RPMI7951 (cell line): ENCODE measurements around the gene MORN4. TPM values are rescaled to one million over a fixed set of nuclear protein-coding genes. Genes with fewer than 3 reads are reported as not detected.
A peak's percentile ranks its signal among the peaks of the same experiment; 100 is the strongest.

Experiments used
- DNase-seq: peaks from one replicate; pipeline ENCODE4 v3.0.0-alpha.2; 2012; ENCODE audit warnings: low read depth
- total RNA-seq: library from RNA; depleted of rRNA; stranded (reverse); fragments of >200 nt; shearing (Covaris generic); gene quantifications from 2 replicates; pipeline ENCODE4 v1.2.3, GENCODE V29; 2014; rRNA removed

MORN4 gene
- total RNA-seq, 1 experiment from 2014 or later, result 3.7 TPM

DNA sequence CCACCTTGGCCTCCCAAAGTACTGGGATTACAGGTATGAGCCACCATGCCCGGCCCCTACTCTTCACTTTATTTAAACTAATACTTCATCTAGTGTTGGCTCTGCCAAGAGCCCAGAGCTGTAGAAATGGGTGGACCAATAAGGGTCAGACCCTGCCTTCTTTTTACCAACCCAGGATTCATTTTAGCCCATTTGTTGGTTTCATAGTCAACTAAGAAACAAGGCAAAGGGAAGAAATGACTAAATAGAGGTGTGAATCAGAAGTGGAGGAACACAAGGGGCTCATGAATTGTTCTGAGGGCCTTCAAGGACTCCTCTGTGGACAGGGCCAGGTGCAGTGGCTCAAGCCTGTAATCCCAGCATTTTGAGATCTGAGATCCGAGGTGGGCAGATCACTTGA, 59.6 kb downstream of the MORN4 start:
- no peak for DNase-seq

DNA sequence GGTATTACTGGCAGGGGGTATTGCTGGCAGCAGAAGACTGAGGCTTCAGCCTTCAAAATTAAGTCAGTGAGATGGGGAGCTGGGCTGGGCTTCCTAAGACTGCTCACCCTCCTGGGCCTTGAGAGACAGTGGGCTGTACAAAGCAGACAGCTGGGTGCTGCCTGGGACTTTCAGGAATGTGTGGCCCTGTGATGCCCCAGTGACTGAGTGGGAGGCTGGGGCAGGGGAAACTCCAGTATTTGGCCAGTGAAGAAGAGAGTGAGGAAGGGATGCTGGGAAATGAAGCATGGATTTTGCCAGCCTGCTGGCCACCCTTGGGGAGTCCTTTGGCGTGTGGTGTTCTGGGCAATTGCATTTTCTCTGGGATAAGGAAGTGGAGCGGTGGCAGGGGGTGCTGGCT, 60.3 kb downstream of the MORN4 start:
- no peak for DNase-seq

DNA sequence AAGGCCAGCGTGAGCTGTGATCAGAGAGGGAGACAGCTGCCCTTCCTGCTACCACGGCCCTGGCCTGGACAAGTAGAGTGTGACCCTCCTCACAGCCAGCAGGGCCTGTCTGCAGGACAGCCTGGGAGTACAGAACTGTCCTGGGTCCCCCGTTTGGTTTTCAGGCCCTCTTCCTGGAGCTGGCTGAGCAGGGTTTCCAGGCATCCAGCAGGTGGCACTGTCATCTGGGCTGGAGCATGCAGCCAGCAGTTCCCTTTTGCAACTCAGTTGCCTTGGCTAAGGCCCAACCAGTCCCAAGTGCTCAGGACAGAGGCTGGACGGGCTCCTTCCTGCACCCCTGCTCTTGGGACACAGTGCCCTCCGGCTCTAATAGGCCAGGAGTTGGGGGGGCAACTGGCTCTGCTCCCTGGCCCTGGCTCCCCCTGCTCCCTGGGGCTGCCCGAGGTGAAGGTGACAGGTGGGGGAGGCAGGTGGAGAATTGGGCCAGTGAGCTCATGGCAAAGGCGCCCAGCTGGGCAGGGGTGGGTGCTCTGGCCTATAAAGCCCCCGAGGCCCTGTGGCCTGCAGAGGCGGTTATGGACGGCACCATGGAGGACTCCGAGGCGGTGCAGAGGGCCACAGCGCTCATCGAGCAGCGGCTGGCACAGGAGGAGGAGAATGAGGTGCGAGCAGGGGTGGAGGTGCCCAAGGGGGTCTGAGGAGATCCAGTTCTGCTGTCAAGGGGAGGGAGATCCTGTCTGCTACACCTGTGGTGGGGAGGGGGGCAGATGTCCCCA, 60.9 kb downstream of the MORN4 start, which contains the start of gene ANKRD2:
ANKRD2 (plus strand) TSS at position 566 of the 776 bp plus-strand sequence; CDS start at position 576, 10 bp downstream.
- peak; percentile 63 for DNase-seq

DNA sequence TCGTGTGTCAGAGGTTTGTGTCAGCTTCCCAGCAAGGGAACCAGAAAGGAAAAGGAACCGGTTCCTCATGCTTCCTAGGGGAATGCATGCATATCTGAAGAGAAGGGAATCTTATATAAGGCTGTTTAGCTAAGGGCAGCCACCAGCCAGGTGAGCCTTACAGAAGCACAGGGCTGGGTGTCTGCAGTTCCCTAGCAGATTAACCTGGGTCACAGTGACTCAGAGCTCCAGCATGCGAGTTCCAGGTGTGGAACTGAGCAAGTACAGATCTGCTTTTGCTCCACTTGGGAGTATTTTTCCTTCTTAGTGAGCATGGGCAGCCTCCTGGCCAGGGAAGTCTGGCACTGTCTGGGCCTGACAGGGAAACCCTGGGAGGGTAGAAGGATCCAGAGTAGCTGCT, 61.7 kb downstream of the MORN4 start:
- DNase-seq, result no peak

DNA sequence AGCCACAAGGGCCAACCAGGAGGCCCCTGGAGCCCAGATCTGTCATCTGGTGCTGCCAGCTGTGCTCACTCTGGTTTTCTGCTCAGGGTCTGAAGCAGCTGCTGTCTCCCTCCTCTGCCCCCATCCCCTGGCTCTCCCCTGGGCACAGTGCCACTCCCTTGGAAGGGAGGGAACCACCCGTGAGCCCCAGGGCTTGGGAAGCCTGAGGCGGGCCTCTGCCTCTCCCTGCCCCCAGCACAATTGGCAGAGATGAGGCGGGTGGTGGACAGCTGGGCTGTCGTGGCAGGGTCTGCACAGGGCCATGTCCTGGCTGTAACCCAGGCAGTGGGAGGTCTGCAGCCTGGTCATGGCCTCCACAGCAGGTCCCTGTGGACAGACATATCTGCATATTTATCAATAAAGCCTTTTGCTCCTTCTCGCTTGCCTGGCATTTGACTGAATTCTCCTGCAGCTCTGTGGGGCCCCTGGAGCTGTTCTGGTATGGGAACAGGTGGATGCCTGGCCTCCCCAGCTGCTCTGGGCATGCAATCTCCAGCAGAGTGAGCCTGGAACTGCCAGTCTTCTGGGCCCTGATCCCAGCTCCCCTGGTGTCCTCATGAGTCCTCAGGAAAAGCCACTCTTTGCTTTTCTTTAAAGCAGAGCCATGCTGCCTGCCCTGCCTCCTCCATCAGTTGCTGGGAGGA, 62.4 kb downstream of the MORN4 start:
- DNase-seq, result no peak

DNA sequence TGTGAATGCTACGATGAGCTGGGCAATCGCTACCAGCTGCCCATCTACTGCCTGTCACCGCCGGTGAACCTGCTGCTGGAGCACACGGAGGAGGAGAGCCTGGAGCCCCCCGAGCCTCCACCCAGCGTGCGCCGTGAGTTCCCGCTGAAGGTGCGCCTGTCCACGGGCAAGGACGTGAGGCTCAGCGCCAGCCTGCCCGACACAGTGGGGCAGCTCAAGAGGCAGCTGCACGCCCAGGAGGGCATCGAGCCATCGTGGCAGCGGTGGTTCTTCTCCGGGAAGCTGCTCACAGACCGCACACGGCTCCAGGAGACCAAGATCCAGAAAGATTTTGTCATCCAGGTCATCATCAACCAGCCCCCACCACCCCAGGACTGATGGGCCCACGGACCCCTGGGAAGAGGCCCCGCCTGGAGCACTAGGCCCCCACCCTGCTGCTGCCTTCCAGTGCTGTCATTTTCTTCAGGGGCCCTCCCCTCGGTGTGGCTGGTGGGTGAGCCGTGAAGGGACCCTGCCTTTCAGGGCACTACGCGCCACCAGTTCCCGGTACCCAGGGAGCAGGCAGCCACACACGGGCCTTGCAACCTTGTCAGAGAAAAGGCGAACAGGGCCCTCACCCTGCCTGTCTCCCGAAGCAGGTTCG, 63.0 kb downstream of the MORN4 start:
- DNase-seq, result no peak

DNA sequence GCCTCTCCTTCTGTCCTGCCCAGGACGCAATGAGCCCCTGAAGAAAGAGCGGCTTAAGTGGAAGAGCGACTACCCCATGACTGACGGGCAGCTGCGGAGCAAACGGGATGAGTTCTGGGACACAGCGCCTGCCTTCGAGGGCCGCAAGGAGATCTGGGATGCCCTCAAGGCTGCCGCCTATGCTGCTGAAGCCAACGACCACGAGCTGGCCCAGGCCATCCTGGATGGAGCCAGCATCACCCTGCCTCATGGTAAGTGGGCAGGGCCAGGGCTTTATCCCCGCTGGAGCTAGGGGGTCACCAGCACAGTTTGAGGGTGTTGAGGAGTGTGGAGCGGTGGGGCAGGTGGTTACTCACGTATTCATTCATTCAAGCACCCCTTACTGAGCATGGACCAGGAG, 65.4 kb downstream of the MORN4 start:
- no peak for DNase-seq

DNA sequence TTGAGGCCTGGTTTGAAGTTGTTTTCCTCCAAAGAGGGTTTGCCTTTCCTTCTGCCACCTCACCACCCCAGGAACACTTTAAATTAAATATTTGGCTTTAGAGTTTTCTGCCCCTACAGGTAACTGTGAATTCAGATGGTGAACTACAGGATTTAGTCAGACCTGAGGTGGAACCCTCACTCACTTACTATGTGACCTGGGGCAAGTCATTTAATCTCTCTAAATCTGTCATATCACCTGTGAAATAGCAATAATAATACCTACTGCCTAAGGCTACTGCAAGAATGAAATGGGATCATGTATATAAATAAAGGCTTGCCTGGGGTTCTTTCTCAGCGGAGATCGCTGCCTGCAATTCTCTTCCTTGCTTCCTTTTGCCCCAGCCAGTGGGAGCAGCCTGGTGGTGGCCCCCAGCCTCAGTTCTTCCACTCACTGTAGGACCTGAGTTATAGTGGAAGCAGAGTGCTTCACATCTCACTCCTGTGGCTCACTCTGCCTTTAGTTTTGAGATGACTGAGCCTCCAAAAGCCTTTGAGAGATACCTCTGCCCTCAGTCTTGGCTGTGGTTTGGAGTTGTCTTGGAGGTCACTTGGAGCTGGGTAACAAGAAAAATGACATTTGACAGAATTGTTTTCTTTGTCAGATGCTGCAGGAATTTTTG, 66.8 kb downstream of the MORN4 start:
- no peak for DNase-seq

DNA sequence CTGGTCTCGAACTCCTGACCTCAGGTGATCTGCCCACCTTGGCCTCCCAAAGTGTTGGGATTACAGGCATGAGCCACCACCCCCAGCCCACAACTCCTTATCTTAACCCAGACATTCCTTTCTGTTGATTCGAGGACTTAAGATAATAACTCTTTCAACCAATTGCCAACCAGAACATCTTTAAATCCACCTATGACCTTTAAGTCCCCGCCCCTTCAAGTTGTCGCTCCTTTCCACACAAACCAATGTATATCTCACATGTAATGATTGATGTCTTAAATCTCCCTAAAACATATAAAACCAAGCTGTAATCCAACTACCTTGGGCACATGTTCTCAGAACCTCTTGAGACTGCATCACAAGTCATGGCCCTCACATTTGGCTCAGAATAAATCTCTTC, 68.5 kb downstream of the MORN4 start:
- no peak for DNase-seq

Other genes with a start within 250 kb of the MORN4 start
- gene RRP12, start 232.2 kb downstream of the MORN4 start, total RNA-seq, result 13.4 and 15.4 TPM in 2 replicates
- gene PGAM1, start 207.3 kb downstream of the MORN4 start, total RNA-seq, result 1,010 and 1,184 TPM in 2 replicates
- gene EXOSC1, start 187.5 kb downstream of the MORN4 start, total RNA-seq, result 55.6 and 61.5 TPM in 2 replicates
- gene ZDHHC16, start 187.3 kb downstream of the MORN4 start, total RNA-seq, result 47.3 and 51.7 TPM in 2 replicates
- 73.9 and 87.0 TPM in 2 replicates for gene MMS19, start 135.1 kb downstream of the MORN4 start, total RNA-seq
- 16.8 and 18.5 TPM in 2 replicates for gene UBTD1, start 134.6 kb downstream of the MORN4 start, total RNA-seq
- gene ANKRD2, start 60.7 kb downstream of the MORN4 start, total RNA-seq, result not detected in 2 replicates
- gene HOGA1, start 49.1 kb downstream of the MORN4 start, total RNA-seq, result 0.24 and 0.78 TPM in 2 replicates
- gene C10orf62, start 43.8 kb downstream of the MORN4 start, total RNA-seq, result 0.10 TPM in 1 of 2 replicates, not detected in the other
- 10.4 and 10.6 TPM in 2 replicates for gene PI4K2A, start 7.2 kb upstream of the MORN4 start, total RNA-seq
- gene AVPI1, start 53.7 kb upstream of the MORN4 start, total RNA-seq, result 7.6 and 13.2 TPM in 2 replicates
- 29.0 and 41.7 TPM in 2 replicates for gene MARVELD1, start 80.2 kb upstream of the MORN4 start, total RNA-seq
- 7.0 and 10.3 TPM in 2 replicates for gene ZFYVE27, start 103.6 kb upstream of the MORN4 start, total RNA-seq
- gene SFRP5, start 138.5 kb upstream of the MORN4 start, total RNA-seq, result not detected in 2 replicates
- gene GOLGA7B, start 216.3 kb upstream of the MORN4 start, total RNA-seq, result 2.9 and 3.1 TPM in 2 replicates